ENCODE results near the gene STOML1.
A peak's percentile ranks its signal among the peaks of the same experiment; 100 is the strongest.
"Not testable (repeated sequence)": the region's sequence is repeated elsewhere in the genome, so short reads cannot be mapped to it uniquely, and the experiment has no call there.

Gene STOML1

DNA sequence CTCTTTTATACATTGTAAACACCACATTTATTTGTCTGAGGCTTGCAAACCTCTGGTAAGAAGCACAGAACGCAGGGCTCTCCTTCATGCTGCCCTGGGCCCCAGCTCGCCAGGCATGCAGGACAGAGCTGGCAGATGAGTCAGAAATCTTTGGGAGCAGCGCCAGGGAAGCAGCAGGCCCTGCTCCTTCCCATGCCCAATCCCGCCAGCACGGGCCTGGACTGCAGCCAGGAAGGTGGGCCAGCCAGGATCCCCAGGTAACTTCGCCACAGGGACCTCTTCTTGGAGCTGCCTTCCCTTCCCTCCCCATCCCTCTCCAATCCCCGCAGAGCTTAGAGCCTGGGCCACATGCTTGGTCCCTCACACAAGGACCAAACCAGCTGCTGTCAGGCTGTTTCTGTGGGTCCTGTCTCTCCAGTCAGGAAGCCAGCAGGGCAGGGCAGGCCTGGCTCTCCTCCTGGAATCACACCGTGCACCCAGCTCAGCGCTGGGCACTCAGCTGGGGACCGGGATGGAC is 8.8 kb downstream of the STOML1 start:
- H3K4me1 ChIP-seq = peaks cover 22% of the 10 kb centered on the region
- TF ChIP-seq, protein P1, sequence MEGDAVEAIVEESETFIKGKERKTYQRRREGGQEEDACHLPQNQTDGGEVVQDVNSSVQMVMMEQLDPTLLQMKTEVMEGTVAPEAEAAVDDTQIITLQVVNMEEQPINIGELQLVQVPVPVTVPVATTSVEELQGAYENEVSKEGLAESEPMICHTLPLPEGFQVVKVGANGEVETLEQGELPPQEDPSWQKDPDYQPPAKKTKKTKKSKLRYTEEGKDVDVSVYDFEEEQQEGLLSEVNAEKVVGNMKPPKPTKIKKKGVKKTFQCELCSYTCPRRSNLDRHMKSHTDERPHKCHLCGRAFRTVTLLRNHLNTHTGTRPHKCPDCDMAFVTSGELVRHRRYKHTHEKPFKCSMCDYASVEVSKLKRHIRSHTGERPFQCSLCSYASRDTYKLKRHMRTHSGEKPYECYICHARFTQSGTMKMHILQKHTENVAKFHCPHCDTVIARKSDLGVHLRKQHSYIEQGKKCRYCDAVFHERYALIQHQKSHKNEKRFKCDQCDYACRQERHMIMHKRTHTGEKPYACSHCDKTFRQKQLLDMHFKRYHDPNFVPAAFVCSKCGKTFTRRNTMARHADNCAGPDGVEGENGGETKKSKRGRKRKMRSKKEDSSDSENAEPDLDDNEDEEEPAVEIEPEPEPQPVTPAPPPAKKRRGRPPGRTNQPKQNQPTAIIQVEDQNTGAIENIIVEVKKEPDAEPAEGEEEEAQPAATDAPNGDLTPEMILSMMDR (IDR thresholded peaks at IDR 0.05; ENCODE audit: low read depth, low read length) = no peak
- no peaks in the 10 kb centered on the region for H3K9me3 ChIP-seq
- DNase-seq = peak; percentile 74
- no peak overlapping the region for H3K4me3 ChIP-seq (ENCODE audit: low read depth, low read length)
- H3K27me3 ChIP-seq = no peaks in the 10 kb centered on the region
- no peaks in the 10 kb centered on the region for H3K36me3 ChIP-seq

DNA sequence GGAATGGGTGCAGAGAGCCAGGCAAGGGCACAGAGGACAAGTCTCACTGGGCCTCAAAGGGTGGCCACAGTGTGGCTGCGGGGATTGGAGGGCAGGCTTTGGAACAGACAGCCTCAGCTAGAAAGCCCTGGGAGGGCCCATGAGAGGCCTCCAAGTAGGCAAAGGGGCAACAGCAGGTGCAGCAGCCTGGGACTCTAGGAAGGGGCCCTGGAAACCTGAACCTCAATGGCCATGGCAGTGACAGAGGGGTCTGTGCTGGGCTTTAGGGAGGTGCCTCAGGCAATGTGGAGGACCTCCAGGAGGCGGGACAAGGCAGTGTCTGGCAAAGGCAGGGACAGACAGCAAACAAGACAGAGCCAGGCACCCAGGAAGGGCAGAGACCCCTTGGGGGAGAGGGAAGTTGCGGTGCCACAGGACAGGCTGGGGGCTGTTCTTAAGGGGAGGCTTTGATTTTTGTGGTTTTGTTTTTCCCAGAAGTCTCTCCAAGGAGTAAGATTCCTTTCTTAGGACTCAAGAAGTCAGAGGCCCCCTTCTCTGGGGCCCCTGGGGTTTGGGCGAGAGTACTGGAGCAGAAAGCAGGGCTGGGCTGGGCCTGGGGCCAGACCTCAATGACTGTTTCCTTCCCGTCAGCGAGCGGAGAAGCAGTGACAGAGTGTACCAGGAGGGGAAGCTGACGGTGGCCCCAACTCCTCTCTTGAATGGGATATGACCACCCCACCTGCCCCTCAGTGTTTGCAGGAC is 9.7 kb downstream of the STOML1 start:
- Histone ChIP-seq H3K9me3 (no peaks in the 10 kb centered on the region), H3K4me3 (ENCODE audit: low read depth, low read length) (no peak overlapping the region), H3K27me3 (no peaks in the 10 kb centered on the region), H3K4me1 (peaks cover 22% of the 10 kb centered on the region), H3K36me3 (no peaks in the 10 kb centered on the region)
- TF ChIP-seq, protein P1 (IDR thresholded peaks at IDR 0.05; ENCODE audit: low read depth, low read length) = no peak
- peak; percentile 46 for DNase-seq

DNA sequence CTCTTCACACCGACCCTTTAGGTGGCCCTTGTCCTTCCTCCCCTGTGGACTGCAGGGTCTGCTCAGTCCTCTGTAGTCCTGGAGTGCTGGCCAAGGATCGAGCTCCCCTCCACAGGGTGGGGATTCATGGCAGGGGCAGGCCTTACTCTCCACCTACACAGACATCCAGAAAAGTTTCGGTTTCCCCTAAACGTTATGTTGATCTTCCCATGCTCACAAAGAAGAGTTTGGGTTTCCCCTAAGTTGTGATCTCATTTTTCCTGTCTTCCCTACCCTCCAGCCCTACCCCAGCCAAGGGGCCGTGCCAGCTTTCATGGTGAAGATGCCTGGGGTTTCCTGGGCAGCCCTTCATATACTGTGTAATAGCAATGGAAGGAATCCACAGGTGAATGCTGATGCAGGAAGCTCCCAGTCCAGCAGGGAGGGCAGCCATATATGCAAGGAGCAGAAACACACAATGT is 10.3 kb downstream of the STOML1 start:
- no peaks in the 10 kb centered on the region for H3K27me3 ChIP-seq
- TF ChIP-seq, protein P1 (IDR thresholded peaks at IDR 0.05; ENCODE audit: low read depth, low read length) = no peak
- H3K4me3 ChIP-seq (ENCODE audit: low read depth, low read length) = no peak overlapping the region
- DNase-seq = no peak
- peaks cover 22% of the 10 kb centered on the region for H3K4me1 ChIP-seq
- H3K9me3 ChIP-seq = no peaks in the 10 kb centered on the region
- no peaks in the 10 kb centered on the region for H3K36me3 ChIP-seq

DNA sequence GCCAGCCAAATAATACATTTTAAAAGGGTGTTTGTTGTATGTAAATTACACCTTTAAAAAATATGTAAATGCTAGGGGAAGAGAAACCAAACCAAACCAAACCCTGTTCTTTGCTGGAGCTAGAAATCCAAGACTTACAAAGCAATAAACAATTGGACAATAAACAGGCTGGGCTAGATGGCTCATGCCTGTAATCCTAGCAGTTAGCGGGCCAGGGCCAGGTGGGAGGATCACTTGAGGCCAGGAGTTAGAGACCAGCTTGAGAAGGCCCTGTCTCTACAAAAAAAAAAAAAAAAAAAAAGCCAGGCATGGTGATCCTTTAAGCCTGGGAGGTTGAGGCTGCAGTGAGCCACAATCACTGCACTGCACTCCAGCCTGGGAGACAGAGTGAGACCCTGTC is 12.5 kb downstream of the STOML1 start:
- Histone ChIP-seq H3K4me1 (peaks cover 14% of the 10 kb centered on the region), H3K36me3 (no peaks in the 10 kb centered on the region), H3K9me3 (no peaks in the 10 kb centered on the region), H3K27me3 (no peaks in the 10 kb centered on the region), H3K4me3 (ENCODE audit: low read depth, low read length) (no peak overlapping the region)
- TF ChIP-seq, protein P1 (IDR thresholded peaks at IDR 0.05; ENCODE audit: low read depth, low read length) = no peak
- no peak for DNase-seq

DNA sequence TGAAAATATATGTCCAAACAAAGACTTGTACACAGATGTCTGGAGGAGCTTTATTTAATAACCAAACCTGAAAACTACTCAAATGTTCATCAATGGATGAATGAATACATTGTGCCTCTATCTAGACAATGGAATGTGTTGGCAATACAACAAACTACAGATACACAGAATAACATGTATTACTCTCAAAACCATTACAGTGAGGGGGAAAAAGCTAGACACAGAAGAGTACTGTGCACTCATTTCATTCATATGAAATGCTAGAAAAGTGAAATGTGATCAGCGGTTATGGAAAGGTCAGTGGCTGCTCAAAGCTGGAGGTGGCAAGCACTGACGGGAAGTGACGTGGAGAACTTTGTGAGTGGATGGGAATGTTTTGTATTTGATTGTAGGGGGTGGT is 13.2 kb downstream of the STOML1 start:
- no peaks in the 10 kb centered on the region for H3K9me3 ChIP-seq
- H3K36me3 ChIP-seq = no peaks in the 10 kb centered on the region
- TF ChIP-seq, protein P1 (IDR thresholded peaks at IDR 0.05; ENCODE audit: low read depth, low read length) = no peak
- H3K4me1 ChIP-seq = peaks cover 12% of the 10 kb centered on the region
- no peak for DNase-seq
- H3K27me3 ChIP-seq = no peaks in the 10 kb centered on the region
- H3K4me3 ChIP-seq (ENCODE audit: low read depth, low read length) = no peak overlapping the region

DNA sequence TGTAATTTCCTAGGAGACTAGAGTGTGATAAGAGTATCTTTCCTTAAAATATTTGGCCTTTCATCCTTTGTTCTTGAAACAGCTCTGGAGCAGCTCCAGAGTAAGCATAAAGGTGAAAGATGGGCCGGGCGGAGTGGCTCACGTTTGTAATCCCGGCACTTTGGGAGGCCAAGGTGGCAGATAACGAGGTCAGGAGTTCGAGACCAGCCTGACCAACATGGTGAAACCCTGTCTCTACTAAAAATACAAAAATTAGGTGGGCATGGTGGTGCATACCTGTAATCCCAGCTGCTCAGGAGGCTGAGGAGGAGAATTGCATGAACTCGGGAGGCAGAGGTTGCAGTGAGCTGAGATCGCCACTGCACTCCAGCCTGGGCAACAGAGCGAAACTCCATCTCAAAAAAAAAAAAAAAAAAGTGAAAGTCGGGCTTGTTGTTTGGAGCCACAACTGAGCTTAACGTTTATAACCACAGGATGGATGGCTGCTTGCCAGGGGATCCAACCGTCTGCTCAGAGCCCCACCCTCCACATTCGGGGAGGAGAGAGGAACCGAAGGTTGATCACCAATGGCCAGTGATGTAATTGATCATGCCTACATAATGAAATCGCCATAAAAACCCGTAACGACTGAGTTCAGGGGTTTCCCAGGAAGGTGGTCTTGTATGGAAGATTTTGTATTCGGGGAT is 16.5 kb downstream of the STOML1 start:
- not testable (repeated sequence) for H3K4me3 ChIP-seq (ENCODE audit: low read depth, low read length); H3K4me1 ChIP-seq; H3K36me3 ChIP-seq; H3K9me3 ChIP-seq; DNase-seq; H3K27me3 ChIP-seq

DNA sequence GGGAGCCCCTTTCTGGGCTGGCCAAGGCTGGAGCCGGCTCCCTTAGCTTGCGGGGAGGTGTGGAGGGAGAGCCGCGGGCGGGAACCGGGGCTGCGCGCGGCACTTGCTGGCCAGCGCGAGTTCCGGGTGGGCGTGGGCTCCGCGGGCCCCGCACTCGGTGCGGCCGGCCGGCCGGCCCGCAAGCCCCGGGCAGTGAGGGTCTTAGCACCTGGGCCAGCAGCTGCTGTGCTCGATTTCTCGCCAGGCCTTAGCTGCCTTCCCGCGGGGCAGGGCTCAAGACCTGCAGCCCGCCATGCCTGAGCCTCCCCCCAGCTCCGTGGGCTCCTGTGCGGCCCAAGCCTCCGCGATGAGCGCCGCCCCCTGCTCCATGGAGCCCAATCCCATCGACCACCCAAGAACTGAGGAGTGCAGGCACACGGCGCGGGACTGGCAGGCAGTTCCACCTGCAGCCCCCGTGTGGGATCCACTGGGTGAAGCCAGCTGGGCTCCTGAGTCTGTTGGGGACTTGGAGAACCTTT is 18.4 kb downstream of the STOML1 start:
- H3K4me1 ChIP-seq; H3K9me3 ChIP-seq; H3K36me3 ChIP-seq; H3K27me3 ChIP-seq; DNase-seq; H3K4me3 ChIP-seq (ENCODE audit: low read depth, low read length): not testable (repeated sequence)

All from BE2C (cell line).